Ovary (tissue), 9 donors: Measurements from ENCODE around the gene NUP50. TPM values are rescaled to one million over a fixed set of nuclear protein-coding genes. Genes with fewer than 3 reads are reported as not detected.

Experiments
- DNase-seq, 5 donors: peaks; one replicate each; pipeline ENCODE4 v3.0.0-alpha.2; 2019 to 2020
- H3K27ac ChIP-seq, 2 donors: fragments of 200-600 bp; one replicate each; pipeline versions ENCODE4 v1.5.1 to v1.8.0; 2019 to 2022
- H3K27me3 ChIP-seq: fragments of 200-600 bp; one replicate; pipeline ENCODE4 v1.8.0; 2022
- H3K36me3 ChIP-seq: fragments of 200-600 bp; sonication (generic); one replicate; pipeline ENCODE4 v1.5.1; 2019
- H3K4me1 ChIP-seq: one replicate; pipeline ENCODE4 v1.8.1; 2013; ENCODE audit warnings: mild to moderate bottlenecking, moderate library complexity; ENCODE audit not compliant: insufficient read depth
- H3K4me3 ChIP-seq: fragments of 200-600 bp; sonication (generic); one replicate; pipeline ENCODE4 v1.5.1; 2017
- H3K9me3 ChIP-seq, 2 donors: fragments of 200-600 bp in 1 of 2; sonication (generic) in 1 of 2; one replicate each; pipeline versions ENCODE4 v1.5.1 to v1.8.1; 2013 to 2019; ENCODE audit warnings: mild to moderate bottlenecking in 1 of 2, moderate library complexity in 1 of 2
- CTCF ChIP-seq, 3 donors: fragments of 450-650 bp in 2 of 3; fragments of 200-600 bp in 1 of 3; IDR thresholded peaks; one replicate each; pipeline versions ENCODE4 v1.5.1 to v1.8.0; 2016 to 2022; ENCODE audit warnings: antibody characterized with exemption in 3 of 3, mild to moderate bottlenecking in 1 of 3
- EP300 ChIP-seq: sonication (generic); formaldehyde crosslinking; IDR thresholded peaks from one replicate; pipeline ENCODE4 v1.6.1; 2017; ENCODE audit warnings: antibody characterized with exemption
- POLR2A ChIP-seq: fragments of 450-650 bp; IDR thresholded peaks from one replicate; pipeline ENCODE4 v1.6.1; 2017; ENCODE audit warnings: antibody characterized with exemption, mild to moderate bottlenecking, moderate library complexity
- WGBS, 3 donors: extraction: QIAGEN DNeasy Blood & Tissue Kit in 1 of 3; methylation state at CpG; one replicate each; pipeline versions ENCODE4 v1.1.5 to v1.1.7; 2013 to 2017; 5-methylcytosine and 5-hydroxymethylcytosine counted together
- intact Hi-C, 4 donors: fragments of 100-400 bp; cut with DNase I; formaldehyde crosslinking; loops; one replicate each; pipeline versions ENCODE4 v1.11.0 to v1.15.1; 2022 to 2023
- polyA plus RNA-seq, 2 donors: library from polyadenylated mRNA; stranded (reverse); fragments of 200-250 nt in 1 of 2; fragments of 350-450 nt in 1 of 2; fragmentation: Illumina TruSeq in 1 of 2; extraction: RNeasy Lipid Tissue Mini Kit (QIAGEN cat#74804) in 1 of 2; gene quantifications; one replicate each; pipeline ENCODE4 v1.2.3, GENCODE V29; 2013 to 2014
- total RNA-seq, 7 donors: library from RNA; depleted of rRNA in 2 of 7; stranded (reverse); fragments of >200 nt in 2 of 7; fragmentation: NEBNext Ultra II Directional in 3 of 7; extraction: Animal tissue kit (Norgen Biotek cat#: 25700) in 3 of 7; gene quantifications; one replicate each; pipeline versions ENCODE4 v1.1.0 to v1.2.4, GENCODE V29; 2016 to 2023
- donor health status: DM: no; HTN: no; CAD: no; lungs with moderate emphysema.
- donor health status: DM: no; HTN: no; CAD: no.
- donor health status: Bipolar disorder and iron deficiency.
- donor health status: DM: yes; HTN: yes; CAD: no.
- donor health status: DM: no; HTN: no; CAD: no.
- donor health status: DM: yes; HTN: yes; CAD: no.

NUP50 gene
- total and polyA plus RNA-seq, 9 donors = 12.4 to 58.6 (median 44.2) TPM

- DNase-seq = peak; percentile 36 to 85 (median 72)
- peak overlapping the region; percentile 21 for H3K4me3 ChIP-seq
- H3K36me3 ChIP-seq = no peaks in the 10 kb centered on the region
- intact Hi-C loops = no loop called here
- H3K4me1 ChIP-seq = peaks cover 8% of the 10 kb centered on the region
- H3K27me3 ChIP-seq = no peaks in the 10 kb centered on the region
- 1 to 5% (median 3%) methylated on average over 12 to 14 of the region's 14 CpGs for WGBS, 3 donors
- H3K27ac ChIP-seq = no peak overlapping the region
- TF ChIP-seq CTCF (IDR thresholded peaks at IDR 0.05) = no peak
- no peaks in the 10 kb centered on the region for H3K9me3 ChIP-seq
Measured at GRCh38 chr22:45212306-45212709, 48.6 kb downstream of the NUP50 start.

GRCh38 chr22:45212992-45213751 lies 49.4 kb downstream of the NUP50 start:
- WGBS, 3 donors = 50 to 53% (median 52%) methylated on average over 22 of the region's 22 CpGs
- peak in 1 of 5 donors; percentile 34 for DNase-seq
- H3K9me3 ChIP-seq = no peaks in the 10 kb centered on the region
- H3K27ac ChIP-seq = no peak overlapping the region
- peaks cover 8% of the 10 kb centered on the region for H3K4me1 ChIP-seq
- TF ChIP-seq EP300 (no peak), CTCF (IDR thresholded peaks at IDR 0.05) (no peak), POLR2A (no peak)
- peak overlapping the region; percentile 21 for H3K4me3 ChIP-seq
- H3K27me3 ChIP-seq = no peaks in the 10 kb centered on the region
- no peaks in the 10 kb centered on the region for H3K36me3 ChIP-seq
- intact Hi-C loops = no loop called here

- no peaks in the 10 kb centered on the region for H3K9me3 ChIP-seq
- H3K27ac ChIP-seq = no peak overlapping the region
- DNase-seq = peak in 1 of 5 donors; percentile 54
- peaks cover 6% of the 10 kb centered on the region for H3K4me1 ChIP-seq
- H3K36me3 ChIP-seq = no peaks in the 10 kb centered on the region
- no peaks in the 10 kb centered on the region for H3K27me3 ChIP-seq
- 10 to 23% (median 11%) methylated on average over 21 to 22 of the region's 22 CpGs for WGBS, 3 donors
- no peak for TF ChIP-seq POLR2A
- no peak for TF ChIP-seq EP300
- TF ChIP-seq CTCF (IDR thresholded peaks at IDR 0.05) = no peak
- intact Hi-C loops = no loop called here
- no peak overlapping the region for H3K4me3 ChIP-seq
Measured at GRCh38 chr22:45216133-45217003, 52.6 kb downstream of the NUP50 start.

- WGBS, 3 donors = 87 to 92% (median 90%) methylated on average over 6 of the region's 6 CpGs
- Histone ChIP-seq H3K9me3 (no peaks in the 10 kb centered on the region), H3K27me3 (no peaks in the 10 kb centered on the region), H3K36me3 (no peaks in the 10 kb centered on the region), H3K4me3 (no peak overlapping the region), H3K27ac (no peak overlapping the region), H3K4me1 (peaks cover 1% of the 10 kb centered on the region)
- TF ChIP-seq POLR2A (no peak), EP300 (no peak), CTCF (IDR thresholded peaks at IDR 0.05) (no peak)
- DNase-seq = no peak
- intact Hi-C loops = no loop called here
Measured at GRCh38 chr22:45217345-45217744, 53.6 kb downstream of the NUP50 start.
